MG63 (cell line): Measurements from ENCODE around the gene MYL9. TPM values are rescaled to one million over a fixed set of nuclear protein-coding genes. Genes with fewer than 3 reads are reported as not detected.
A peak's percentile ranks its signal among the peaks of the same experiment; 100 is the strongest.
"Not testable (repeated sequence)": the region's sequence is repeated elsewhere in the genome, so short reads cannot be mapped to it uniquely, and the experiment has no call there.

Source experiments
- DNase-seq: peaks from one replicate; pipeline ENCODE4 v3.0.0-alpha.2; 2020
- H3K27me3 ChIP-seq: fragments of 250-450 bp; sonication (Bioruptor Pico); 2 replicates; pipeline ENCODE4 v1.5.1; 2020; ENCODE audit warnings: mild to moderate bottlenecking, moderate library complexity
- H3K36me3 ChIP-seq: fragments of 250-450 bp; sonication (Bioruptor Pico); 2 replicates; pipeline ENCODE4 v1.5.1; 2020; ENCODE audit warnings: mild to moderate bottlenecking, moderate library complexity
- H3K4me3 ChIP-seq: fragments of 250-450 bp; sonication (Bioruptor Pico); 2 replicates; pipeline ENCODE4 v1.5.1; 2020; ENCODE audit warnings: mild to moderate bottlenecking, moderate library complexity
- H3K9me3 ChIP-seq: fragments of 250-450 bp; sonication (Bioruptor Pico); 2 replicates; pipeline ENCODE4 v1.5.1; 2020; ENCODE audit warnings: mild to moderate bottlenecking, moderate library complexity
- total RNA-seq: library from RNA; depleted of rRNA; stranded (reverse); fragments of >200 nt; shearing (Covaris generic); gene quantifications from 2 replicates; pipeline ENCODE4 v1.2.3, GENCODE V29; 2014; ENCODE audit warnings: low replicate concordance

MYL9 gene
- total RNA-seq, 1 experiment from 2014 or later, result 1.3 TPM

- H3K9me3 ChIP-seq, result no peaks in the 10 kb centered on the region
- no peak overlapping the region for H3K4me3 ChIP-seq
- no peaks in the 10 kb centered on the region for H3K27me3 ChIP-seq
- DNase-seq, result peak; percentile 65
- no peaks in the 10 kb centered on the region for H3K36me3 ChIP-seq
Observed at GRCh38 chr20:36543184-36544133, 2.1 kb downstream of the MYL9 start.

- peak; percentile 94 for DNase-seq
- no peak overlapping the region for H3K4me3 ChIP-seq
- no peaks in the 10 kb centered on the region for H3K36me3 ChIP-seq
- H3K9me3 ChIP-seq, result no peaks in the 10 kb centered on the region
- H3K27me3 ChIP-seq, result no peaks in the 10 kb centered on the region
Observed at GRCh38 chr20:36544134-36545018, 3.1 kb downstream of the MYL9 start.

GRCh38 chr20:36546111-36546736 is 4.9 kb downstream of the MYL9 start:
- H3K4me3 ChIP-seq, result no peak overlapping the region
- DNase-seq, result no peak
- no peaks in the 10 kb centered on the region for H3K27me3 ChIP-seq
- H3K9me3 ChIP-seq, result no peaks in the 10 kb centered on the region
- no peaks in the 10 kb centered on the region for H3K36me3 ChIP-seq

- Histone ChIP-seq H3K4me3 (no peak overlapping the region), H3K36me3 (no peaks in the 10 kb centered on the region), H3K27me3 (no peaks in the 10 kb centered on the region), H3K9me3 (no peaks in the 10 kb centered on the region)
- no peak for DNase-seq
Observed at GRCh38 chr20:36547186-36548005, 6.1 kb downstream of the MYL9 start.

- no peaks in the 10 kb centered on the region for H3K36me3 ChIP-seq
Observed at GRCh38 chr20:36548006-36548315, 6.6 kb downstream of the MYL9 start.

GRCh38 chr20:36548704-36549627 is 7.6 kb downstream of the MYL9 start:
- Histone ChIP-seq H3K36me3 (no peaks in the 10 kb centered on the region), H3K27me3 (no peaks in the 10 kb centered on the region), H3K4me3 (no peak overlapping the region), H3K9me3 (no peaks in the 10 kb centered on the region)
- no peak for DNase-seq

More at GRCh38 chr20:36548006-36548315, 6.6 kb downstream of the MYL9 start:
- Histone ChIP-seq H3K9me3 (no peaks in the 10 kb centered on the region), H3K4me3 (no peak overlapping the region), H3K27me3 (no peaks in the 10 kb centered on the region)
- no peak for DNase-seq

GRCh38 chr20:36549628-36549941 is 8.3 kb downstream of the MYL9 start:
- Histone ChIP-seq H3K9me3 (no peaks in the 10 kb centered on the region), H3K27me3 (no peaks in the 10 kb centered on the region), H3K36me3 (no peaks in the 10 kb centered on the region), H3K4me3 (no peak overlapping the region)
- no peak for DNase-seq

- Histone ChIP-seq H3K4me3 (no peak overlapping the region), H3K36me3 (no peaks in the 10 kb centered on the region), H3K27me3 (no peaks in the 10 kb centered on the region), H3K9me3 (no peaks in the 10 kb centered on the region)
- no peak for DNase-seq
Observed at GRCh38 chr20:36549942-36550789, 8.8 kb downstream of the MYL9 start.

GRCh38 chr20:36550790-36551299 is 9.5 kb downstream of the MYL9 start:
- Histone ChIP-seq H3K36me3 (no peaks in the 10 kb centered on the region), H3K9me3 (no peaks in the 10 kb centered on the region), H3K27me3 (no peaks in the 10 kb centered on the region), H3K4me3 (no peak overlapping the region)
- DNase-seq, result no peak

GRCh38 chr20:36555248-36555647 is 13.9 kb downstream of the MYL9 start:
- no peak for DNase-seq
- Histone ChIP-seq H3K36me3 (no peaks in the 10 kb centered on the region), H3K27me3 (no peaks in the 10 kb centered on the region), H3K9me3 (no peaks in the 10 kb centered on the region), H3K4me3 (no peak overlapping the region)

GRCh38 chr20:36562724-36563123 is 21.4 kb downstream of the MYL9 start:
- H3K36me3 ChIP-seq, result no peaks in the 10 kb centered on the region
- H3K27me3 ChIP-seq, result no peaks in the 10 kb centered on the region
- no peak for DNase-seq
- no peak overlapping the region for H3K4me3 ChIP-seq
- peaks cover 8% of the 10 kb centered on the region; the same call in 1 of the 2 replicates for H3K9me3 ChIP-seq

GRCh38 chr20:36563374-36563773 is 22.1 kb downstream of the MYL9 start:
- Histone ChIP-seq H3K36me3 (no peaks in the 10 kb centered on the region), H3K4me3 (no peak overlapping the region), H3K27me3 (no peaks in the 10 kb centered on the region), H3K9me3 (peaks cover 8% of the 10 kb centered on the region; the same call in 1 of the 2 replicates)
- no peak for DNase-seq

- not testable (repeated sequence) for H3K36me3 ChIP-seq
Observed at GRCh38 chr20:36564078-36564725, 22.9 kb downstream of the MYL9 start.

GRCh38 chr20:36564726-36565121 is 23.4 kb downstream of the MYL9 start:
- H3K27me3 ChIP-seq, H3K9me3 ChIP-seq, DNase-seq, H3K36me3 ChIP-seq, H3K4me3 ChIP-seq: not testable (repeated sequence)

More at GRCh38 chr20:36564078-36564725, 22.9 kb downstream of the MYL9 start:
- H3K4me3 ChIP-seq, H3K27me3 ChIP-seq, DNase-seq, H3K9me3 ChIP-seq: not testable (repeated sequence)
